HUDEP-2 (cell line): ENCODE measurements around the gene INO80D.
"Not testable (repeated sequence)": the region's sequence is repeated elsewhere in the genome, so short reads cannot be mapped to it uniquely, and the experiment has no call there.

ENCODE experiments used
- DNase-seq, 76 experiments: peaks; one replicate each; lab custom pipeline; 2025; ENCODE audit not compliant: unreplicated experiment in 76 of 76; lab: John Stamatoyannopoulos, UW

INO80D gene

GRCh38 chr2:205982776-205983327 is 103.1 kb downstream of the INO80D start:
- no peak for DNase-seq

- not testable (repeated sequence) for DNase-seq
Observed at GRCh38 chr2:205978728-205979127, 107.2 kb downstream of the INO80D start.

- not testable (repeated sequence) for DNase-seq
Observed at GRCh38 chr2:205977699-205978098, 108.3 kb downstream of the INO80D start.

GRCh38 chr2:205976934-205977659 is 108.9 kb downstream of the INO80D start:
- not testable (repeated sequence) for DNase-seq

- no peak for DNase-seq
Observed at GRCh38 chr2:205976120-205976814, 109.7 kb downstream of the INO80D start.

GRCh38 chr2:205975082-205975949 is 110.7 kb downstream of the INO80D start:
- no peak for DNase-seq

- no peak for DNase-seq
Observed at GRCh38 chr2:205972113-205972512, 113.9 kb downstream of the INO80D start.

- DNase-seq: no peak
Observed at GRCh38 chr2:205970348-205970747, 115.6 kb downstream of the INO80D start.

GRCh38 chr2:205969584-205969983 is 116.4 kb downstream of the INO80D start:
- DNase-seq: no peak

- DNase-seq: no peak
Observed at GRCh38 chr2:205967391-205968075, 118.4 kb downstream of the INO80D start.

GRCh38 chr2:205965707-205966106 is 120.3 kb downstream of the INO80D start:
- DNase-seq: no peak

GRCh38 chr2:205964111-205964761 is 121.7 kb downstream of the INO80D start:
- DNase-seq: no peak

- no peak for DNase-seq
Observed at GRCh38 chr2:205959521-205959920, 126.5 kb downstream of the INO80D start.

- no peak for DNase-seq
Observed at GRCh38 chr2:205957452-205958154, 128.4 kb downstream of the INO80D start.

GRCh38 chr2:205954707-205955106 is 131.3 kb downstream of the INO80D start:
- DNase-seq: no peak

GRCh38 chr2:205952282-205952681 is 133.7 kb downstream of the INO80D start:
- DNase-seq: no peak

GRCh38 chr2:205948883-205949282 is 137.1 kb downstream of the INO80D start:
- DNase-seq: no peak

GRCh38 chr2:205948496-205948837 is 137.5 kb downstream of the INO80D start:
- no peak for DNase-seq
